Caco-2 (cell line): ENCODE results near the gene FGR. TPM values are rescaled to one million over a fixed set of nuclear protein-coding genes. Genes with fewer than 3 reads are reported as not detected.

Experiments used
- BruUV-seq: library from RNA; stranded (reverse); fragments of 400-500 nt; replicated peaks from 2 replicates; lab custom pipeline; 2021; lab: Mats Ljungman, UMichigan
- CTCF ChIA-PET: fragments of 300-600 bp; sonication (Branson Sonifier 250); formaldehyde crosslinking; loops from one replicate; lab custom pipeline; 2022; ENCODE audit warnings: antibody characterized with exemption; lab: Charles Lee
- POLR2A ChIA-PET: fragments of 300-600 bp; sonication (Branson Sonifier 250); formaldehyde crosslinking; loops from one replicate; lab custom pipeline; 2022; ENCODE audit warnings: antibody characterized with exemption; lab: Charles Lee
- DNase-seq, 2 experiments: peaks; one replicate each; pipeline versions ENCODE4 v3.0.0 to v3.0.0-alpha.2; 2020 to 2022
- H3K27me3 ChIP-seq: replicated peaks from 2 replicates; pipeline ENCODE4 v1.6.0; 2011; ENCODE audit warnings: low read length; ENCODE audit not compliant: control insufficient read depth, insufficient read depth
- H3K36me3 ChIP-seq: 2 replicates; pipeline ENCODE4 v1.5.1; 2011; ENCODE audit warnings: low read length; ENCODE audit not compliant: control insufficient read depth, insufficient read depth
- H3K4me1 ChIP-seq: fragments of 250-450 bp; sonication (Bioruptor Pico); 2 replicates; pipeline ENCODE4 v1.5.1; 2020; ENCODE audit warnings: mild to moderate bottlenecking
- H3K4me3 ChIP-seq: 2 replicates; pipeline ENCODE4 v1.5.1; 2011; ENCODE audit warnings: low read depth, mild to moderate bottlenecking, control low read depth, low read length
- H3K9me3 ChIP-seq: fragments of 250-450 bp; sonication (Bioruptor Pico); 2 replicates; pipeline ENCODE4 v1.5.1; 2020; ENCODE audit warnings: mild to moderate bottlenecking, moderate library complexity
- H3K27ac Mint-ChIP-seq: one replicate; pipeline ENCODE4 v1.8.0; 2022; ENCODE audit warnings: mixed read lengths; ENCODE audit not compliant: unreplicated experiment
- H3K27me3 Mint-ChIP-seq: one replicate; pipeline ENCODE4 v1.8.0; 2022; ENCODE audit warnings: mixed read lengths; ENCODE audit not compliant: insufficient read depth, unreplicated experiment
- H3K36me3 Mint-ChIP-seq: one replicate; pipeline ENCODE4 v1.8.0; 2022; ENCODE audit warnings: mild to moderate bottlenecking, mixed read lengths; ENCODE audit not compliant: insufficient read depth, unreplicated experiment
- H3K4me1 Mint-ChIP-seq: one replicate; pipeline ENCODE4 v1.8.0; 2022; ENCODE audit warnings: low read depth, mixed read lengths; ENCODE audit not compliant: unreplicated experiment
- H3K4me3 Mint-ChIP-seq: one replicate; pipeline ENCODE4 v1.8.0; 2022; ENCODE audit warnings: mild to moderate bottlenecking, moderate library complexity, mixed read lengths; ENCODE audit not compliant: unreplicated experiment
- H3K9me3 Mint-ChIP-seq: one replicate; pipeline ENCODE4 v1.8.0; 2022; ENCODE audit warnings: mixed read lengths; ENCODE audit not compliant: unreplicated experiment
- CTCF ChIP-seq, 2 experiments: fragments of 200-600 bp in 1 of 2; IDR thresholded peaks; 1 replicate in 1 of 2; 2 replicates in 1 of 2; pipeline versions ENCODE4 v1.5.1 to v1.8.0; 2011 to 2022; ENCODE audit warnings: antibody characterized with exemption in 1 of 2, control low read depth in 1 of 2, inconsistent platforms in 1 of 2, low read depth in 1 of 2, low read length in 1 of 2, mild to moderate bottlenecking in 1 of 2, moderate library complexity in 1 of 2; ENCODE audit not compliant: insufficient read depth in 1 of 2, severe bottlenecking in 1 of 2, unreplicated experiment in 1 of 2
- intact Hi-C: fragments of 100-400 bp; cut with micrococcal nuclease; formaldehyde crosslinking; loops from one replicate; pipeline ENCODE4 v1.10.0; 2022; ENCODE audit not compliant: unreplicated experiment
- total RNA-seq: library from RNA; stranded (reverse); gene quantifications from 2 replicates; pipeline ENCODE4 v1.2.3, GENCODE V29; 2022

The FGR gene
- total RNA-seq, 1 experiment from 2014 or later: not detected

DNA sequence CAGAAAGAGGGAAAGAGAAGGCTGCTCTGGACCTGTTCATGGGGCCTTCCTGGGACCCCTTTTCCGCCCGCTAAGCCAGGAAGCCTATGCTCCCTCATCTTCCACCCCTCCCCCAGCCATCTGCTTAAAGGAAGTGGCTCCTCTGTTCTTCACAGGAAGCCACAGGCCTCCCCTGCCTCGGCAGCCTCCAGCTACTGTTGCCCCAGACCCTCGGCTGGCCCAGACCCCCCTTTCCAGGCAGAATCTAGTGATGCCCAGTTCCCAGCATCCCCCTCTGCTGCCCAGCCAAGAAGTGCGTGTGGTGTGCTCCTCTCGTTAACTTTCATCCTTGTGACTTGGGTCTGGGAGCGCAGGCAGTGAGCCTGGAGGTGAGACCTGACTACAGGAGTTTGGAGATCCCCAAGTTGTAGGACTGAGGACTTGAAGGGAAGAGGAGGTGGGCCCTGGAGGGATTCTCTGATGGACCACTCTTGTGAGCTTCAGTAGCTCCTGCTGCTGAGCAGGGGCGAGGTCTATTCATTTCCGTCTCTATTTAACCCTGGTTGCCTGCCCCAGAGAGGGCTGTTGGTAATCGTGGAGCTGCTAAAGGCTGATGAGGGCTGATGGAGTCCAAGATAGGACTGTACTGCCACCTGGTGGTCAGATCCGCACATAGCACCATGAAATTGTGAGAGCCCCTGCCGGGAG, 27.9 kb upstream of the FGR start:
- TF ChIP-seq CTCF (IDR thresholded peaks at IDR 0.05; ENCODE audit: insufficient read depth in 1 of 2, low read depth in 1 of 2, low read length in 1 of 2, severe bottlenecking in 1 of 2, unreplicated experiment in 1 of 2): peak; percentile 72 to 75
- peaks cover 11% of the 10 kb centered on the region for H3K36me3 Mint-ChIP-seq
- Histone ChIP-seq H3K9me3 (no peaks in the 10 kb centered on the region), H3K4me3 (no peak overlapping the region), H3K4me1 (peaks cover 10% of the 10 kb centered on the region), H3K36me3 (no peaks in the 10 kb centered on the region), H3K27me3 (no peaks in the 10 kb centered on the region)
- peak overlapping the region; percentile 42 for H3K27ac Mint-ChIP-seq
- CTCF ChIA-PET: interaction anchor here (0.6 to 1.6 kb wide), 16 partner anchors 9 to 367 kb away, joined by 3 to 53 read pairs (median 4); partner anchors contain the start of genes IFI6, MAP3K6 and STX12
- no peak overlapping the region for H3K4me3 Mint-ChIP-seq
- no TSS peak for BruUV-seq
- H3K4me1 Mint-ChIP-seq: peaks cover 15% of the 10 kb centered on the region
- H3K9me3 Mint-ChIP-seq: no peaks in the 10 kb centered on the region
- H3K27me3 Mint-ChIP-seq: no peaks in the 10 kb centered on the region
- POLR2A ChIA-PET: interaction anchor here (0.5 to 0.7 kb wide), 2 partner anchors 56 to 297 kb away, joined by 4 to 5 read pairs; no protein-coding TSS in a partner anchor
- DNase-seq: peak; percentile 70 to 84
- intact Hi-C loops: loop anchor here (1.0 to 5.0 kb wide), 3 partner anchors 56 to 271 kb away; partner anchors contain the start of gene GPR3

- peaks cover 15% of the 10 kb centered on the region for H3K4me1 Mint-ChIP-seq
Measured at GRCh38 chr1:27662261-27662660, 27.3 kb upstream of the FGR start.

More at GRCh38 chr1:27662261-27662660, 27.3 kb upstream of the FGR start:
- POLR2A ChIA-PET: no interaction called here
- no TSS peak for BruUV-seq
- no peak for DNase-seq
- TF ChIP-seq CTCF (IDR thresholded peaks at IDR 0.05; ENCODE audit: insufficient read depth in 1 of 2, low read depth in 1 of 2, low read length in 1 of 2, severe bottlenecking in 1 of 2, unreplicated experiment in 1 of 2): no peak
- Mint-ChIP-seq H3K27ac (no peak overlapping the region), H3K36me3 (peaks cover 11% of the 10 kb centered on the region), H3K27me3 (no peaks in the 10 kb centered on the region), H3K9me3 (no peaks in the 10 kb centered on the region), H3K4me3 (no peak overlapping the region)
- H3K36me3 ChIP-seq: no peaks in the 10 kb centered on the region
- CTCF ChIA-PET: interaction anchor here (0.9 to 1.6 kb wide), 6 partner anchors 52 to 296 kb away, joined by 3 to 53 read pairs (median 5); partner anchors contain the start of gene MAP3K6
- H3K4me3 ChIP-seq: no peak overlapping the region
- intact Hi-C loops: loop anchor here (2.0 to 5.0 kb wide), 2 partner anchors 105 to 270 kb away; partner anchors contain the start of gene GPR3
- no peaks in the 10 kb centered on the region for H3K27me3 ChIP-seq
- H3K4me1 ChIP-seq: peaks cover 10% of the 10 kb centered on the region
- H3K9me3 ChIP-seq: no peaks in the 10 kb centered on the region
